ENCODE results near the gene RNU6-1. TPM values are rescaled to one million over a fixed set of nuclear protein-coding genes. Genes with fewer than 3 reads are reported as not detected.

The RNU6-1 gene
- total RNA-seq (ENCODE audit: low replicate concordance), result not detected in 2 replicates

DNA sequence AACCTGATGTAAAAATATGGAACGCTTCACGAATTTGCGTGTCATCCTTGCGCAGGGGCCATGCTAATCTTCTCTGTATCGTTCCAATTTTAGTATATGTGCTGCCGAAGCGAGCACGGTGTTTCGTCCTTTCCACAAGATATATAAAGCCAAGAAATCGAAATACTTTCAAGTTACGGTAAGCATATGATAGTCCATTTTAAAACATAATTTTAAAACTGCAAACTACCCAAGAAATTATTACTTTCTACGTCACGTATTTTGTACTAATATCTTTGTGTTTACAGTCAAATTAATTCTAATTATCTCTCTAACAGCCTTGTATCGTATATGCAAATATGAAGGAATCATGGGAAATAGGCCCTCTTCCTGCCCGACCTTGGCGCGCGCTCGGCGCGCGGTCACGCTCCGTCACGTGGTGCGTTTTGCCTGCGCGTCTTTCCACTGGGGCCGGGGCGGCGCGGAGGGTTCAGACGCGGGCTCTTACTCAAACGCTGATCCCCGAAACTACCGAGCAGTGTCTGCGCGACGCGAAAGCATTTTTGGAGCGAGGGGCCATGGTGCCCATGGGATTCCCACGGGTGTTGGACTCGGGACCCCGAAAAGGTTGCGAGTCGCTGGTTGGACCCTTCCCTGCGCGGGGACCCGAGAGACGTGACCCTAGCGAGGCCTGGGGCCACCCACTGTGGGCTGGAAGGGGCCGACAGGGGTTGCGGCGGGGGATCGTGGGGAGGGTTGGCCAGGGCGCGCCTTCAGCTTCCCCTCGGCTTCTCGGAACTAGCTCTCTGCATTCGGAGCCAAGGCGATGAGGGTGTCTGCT is at the start of gene RNU6-1:
RNU6-1 (minus strand) TSS at position 117 of the 820 bp plus-strand sequence.
- no peaks in the 10 kb centered on the region for H3K36me3 ChIP-seq
- H3K4me3 ChIP-seq, result peak within 1 kb of the TSS; percentile 75
- no peaks in the 10 kb centered on the region for H4K20me1 ChIP-seq (ENCODE audit: low read depth)
- Mint-ChIP-seq H3K4me3 (peak within 1 kb of the TSS; percentile 95), H3K27me3 (ENCODE audit: insufficient read depth, low read depth) (peaks cover 42% of the 10 kb centered on the region), H3K4me1 (peaks cover 56% of the 10 kb centered on the region), H3K36me3 (no peaks in the 10 kb centered on the region), H3K27ac (peak within 1 kb of the TSS; percentile 100), H3K9me3 (peaks cover 3% of the 10 kb centered on the region)
- peak; percentile 92 for DNase-seq (ENCODE audit: low spot score)
- no peaks in the 10 kb centered on the region for H3K9me3 ChIP-seq (ENCODE audit: low read depth)
- no peaks in the 10 kb centered on the region for H3K79me2 ChIP-seq (ENCODE audit: low read depth)
- H2AFZ ChIP-seq (replicated peaks), result peak within 1 kb of the TSS; percentile 64
- peaks cover 44% of the 10 kb centered on the region for H3K27me3 ChIP-seq
- peaks cover 52% of the 10 kb centered on the region for H3K4me1 ChIP-seq
- peak within 1 kb of the TSS; percentile 85 for H3K9ac ChIP-seq
- H3F3A ChIP-seq (ENCODE audit: low read depth), result peaks cover 78% of the 10 kb centered on the region
- H3K27ac ChIP-seq, result peak within 1 kb of the TSS; percentile 82
- no peak for TF ChIP-seq EZH2phosphoT487 (IDR thresholded peaks at IDR 0.05)
- TF ChIP-seq, protein P1, sequence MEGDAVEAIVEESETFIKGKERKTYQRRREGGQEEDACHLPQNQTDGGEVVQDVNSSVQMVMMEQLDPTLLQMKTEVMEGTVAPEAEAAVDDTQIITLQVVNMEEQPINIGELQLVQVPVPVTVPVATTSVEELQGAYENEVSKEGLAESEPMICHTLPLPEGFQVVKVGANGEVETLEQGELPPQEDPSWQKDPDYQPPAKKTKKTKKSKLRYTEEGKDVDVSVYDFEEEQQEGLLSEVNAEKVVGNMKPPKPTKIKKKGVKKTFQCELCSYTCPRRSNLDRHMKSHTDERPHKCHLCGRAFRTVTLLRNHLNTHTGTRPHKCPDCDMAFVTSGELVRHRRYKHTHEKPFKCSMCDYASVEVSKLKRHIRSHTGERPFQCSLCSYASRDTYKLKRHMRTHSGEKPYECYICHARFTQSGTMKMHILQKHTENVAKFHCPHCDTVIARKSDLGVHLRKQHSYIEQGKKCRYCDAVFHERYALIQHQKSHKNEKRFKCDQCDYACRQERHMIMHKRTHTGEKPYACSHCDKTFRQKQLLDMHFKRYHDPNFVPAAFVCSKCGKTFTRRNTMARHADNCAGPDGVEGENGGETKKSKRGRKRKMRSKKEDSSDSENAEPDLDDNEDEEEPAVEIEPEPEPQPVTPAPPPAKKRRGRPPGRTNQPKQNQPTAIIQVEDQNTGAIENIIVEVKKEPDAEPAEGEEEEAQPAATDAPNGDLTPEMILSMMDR (IDR thresholded peaks at IDR 0.05), result no peak
- no peak for TF ChIP-seq EZH2 (IDR thresholded peaks at IDR 0.05)
- H3K4me2 ChIP-seq, result peak within 1 kb of the TSS; percentile 86

DNA sequence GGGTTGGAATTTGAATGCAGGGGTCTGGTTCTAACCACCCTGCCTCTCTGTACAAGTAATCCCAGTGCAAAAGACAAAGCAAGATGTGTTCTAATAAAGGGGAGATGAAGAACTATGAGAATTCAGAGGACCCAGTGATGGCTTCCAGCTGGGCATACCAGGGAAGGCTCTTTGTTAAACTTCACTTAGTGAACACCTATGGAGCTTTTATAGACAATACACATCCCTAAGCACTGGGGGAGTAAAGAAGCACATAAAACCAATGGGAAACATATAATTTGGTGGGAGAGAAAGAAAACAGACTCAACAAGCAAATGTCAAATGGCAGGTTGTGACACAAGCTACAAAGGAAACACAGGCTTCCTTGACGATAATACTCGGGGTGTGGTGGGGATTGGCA is 47.9 kb upstream of the RNU6-1 start:
- no peaks in the 10 kb centered on the region for H3K79me2 ChIP-seq (ENCODE audit: low read depth)
- peaks cover 8% of the 10 kb centered on the region for H3K27me3 ChIP-seq
- H3K36me3 ChIP-seq, result no peaks in the 10 kb centered on the region
- peaks cover 15% of the 10 kb centered on the region for H3F3A ChIP-seq (ENCODE audit: low read depth)
- no peak overlapping the region for H3K9ac ChIP-seq
- Mint-ChIP-seq H3K27ac (peak overlapping the region; percentile 69), H3K9me3 (peaks cover 17% of the 10 kb centered on the region), H3K4me3 (no peak overlapping the region), H3K27me3 (ENCODE audit: insufficient read depth, low read depth) (peaks cover 6% of the 10 kb centered on the region), H3K4me1 (peaks cover 27% of the 10 kb centered on the region), H3K36me3 (peaks cover 2% of the 10 kb centered on the region)
- no peak overlapping the region for H3K4me2 ChIP-seq
- TF ChIP-seq, protein P1 (IDR thresholded peaks at IDR 0.05), result no peak
- DNase-seq (ENCODE audit: low spot score), result no peak
- no peak overlapping the region for H3K27ac ChIP-seq
- no peak overlapping the region for H3K4me3 ChIP-seq
- no peaks in the 10 kb centered on the region for H4K20me1 ChIP-seq (ENCODE audit: low read depth)
- no peak overlapping the region for H2AFZ ChIP-seq (replicated peaks)
- H3K9me3 ChIP-seq (ENCODE audit: low read depth), result no peaks in the 10 kb centered on the region
- H3K4me1 ChIP-seq, result peaks cover 21% of the 10 kb centered on the region

DNA sequence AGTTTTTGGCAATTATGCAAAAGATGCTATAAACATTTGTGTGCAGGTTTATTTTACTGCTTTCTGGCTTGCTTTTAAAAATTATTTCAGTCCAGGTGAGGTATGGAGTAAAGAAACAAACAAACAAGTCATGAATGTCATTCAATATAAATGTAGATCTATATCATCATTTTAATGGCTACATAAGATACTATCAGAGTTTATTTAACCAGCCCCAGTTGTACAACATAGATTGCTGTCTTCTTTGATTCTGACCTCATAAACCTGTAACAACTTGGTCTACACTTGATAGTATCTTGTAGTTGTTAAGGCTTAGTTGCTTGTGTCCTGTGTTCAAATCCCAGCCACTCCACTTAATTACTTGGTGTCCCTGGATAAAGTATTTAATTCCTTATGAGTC is 46.0 kb upstream of the RNU6-1 start:
- Histone ChIP-seq H3K27ac (no peak overlapping the region), H3K9me3 (ENCODE audit: low read depth) (no peaks in the 10 kb centered on the region), H3K27me3 (peaks cover 8% of the 10 kb centered on the region), H3K4me1 (peaks cover 24% of the 10 kb centered on the region), H3K79me2 (ENCODE audit: low read depth) (no peaks in the 10 kb centered on the region), H3F3A (ENCODE audit: low read depth) (peaks cover 15% of the 10 kb centered on the region), H3K9ac (no peak overlapping the region), H2AFZ (replicated peaks) (no peak overlapping the region), H3K4me2 (no peak overlapping the region), H3K4me3 (no peak overlapping the region), H3K36me3 (no peaks in the 10 kb centered on the region), H4K20me1 (ENCODE audit: low read depth) (no peaks in the 10 kb centered on the region)
- DNase-seq (ENCODE audit: low spot score), result no peak
- peaks cover 42% of the 10 kb centered on the region for H3K4me1 Mint-ChIP-seq
- no peak overlapping the region for H3K4me3 Mint-ChIP-seq
- H3K36me3 Mint-ChIP-seq, result peaks cover 2% of the 10 kb centered on the region
- no peak overlapping the region for H3K27ac Mint-ChIP-seq
- H3K27me3 Mint-ChIP-seq (ENCODE audit: insufficient read depth, low read depth), result peaks cover 7% of the 10 kb centered on the region
- peaks cover 13% of the 10 kb centered on the region for H3K9me3 Mint-ChIP-seq
- TF ChIP-seq EZH2 (IDR thresholded peaks at IDR 0.05), result no peak
- TF ChIP-seq, protein P1 (IDR thresholded peaks at IDR 0.05), result no peak
- TF ChIP-seq EZH2phosphoT487 (IDR thresholded peaks at IDR 0.05), result no peak
